ENCODE data around the gene DDC.
"Not testable (repeated sequence)": the region's sequence is repeated elsewhere in the genome, so short reads cannot be mapped to it uniquely, and the experiment has no call there.

The DDC gene

GRCh38 chr7:50580057-50580456 is 14.9 kb upstream of the DDC start:
- no peak for TF ChIP-seq POLR2A (IDR thresholded peaks at IDR 0.05; ENCODE audit: low read depth, low read length)
- no peak for FAIRE-seq
- no peak for DNase-seq (ENCODE audit: insufficient read length, low spot score)

GRCh38 chr7:50578105-50578504 is 12.9 kb upstream of the DDC start:
- not testable (repeated sequence) for FAIRE-seq; DNase-seq (ENCODE audit: insufficient read length, low spot score)

- FAIRE-seq (no peak), DNase-seq (ENCODE audit: insufficient read length, low spot score) (no peak)
- no peak for TF ChIP-seq POLR2A (IDR thresholded peaks at IDR 0.05; ENCODE audit: low read depth, low read length)
Measured at GRCh38 chr7:50577569-50577968, 12.4 kb upstream of the DDC start.

- FAIRE-seq; DNase-seq (ENCODE audit: insufficient read length, low spot score): not testable (repeated sequence)
Measured at GRCh38 chr7:50576388-50576787, 11.2 kb upstream of the DDC start.

DNA sequence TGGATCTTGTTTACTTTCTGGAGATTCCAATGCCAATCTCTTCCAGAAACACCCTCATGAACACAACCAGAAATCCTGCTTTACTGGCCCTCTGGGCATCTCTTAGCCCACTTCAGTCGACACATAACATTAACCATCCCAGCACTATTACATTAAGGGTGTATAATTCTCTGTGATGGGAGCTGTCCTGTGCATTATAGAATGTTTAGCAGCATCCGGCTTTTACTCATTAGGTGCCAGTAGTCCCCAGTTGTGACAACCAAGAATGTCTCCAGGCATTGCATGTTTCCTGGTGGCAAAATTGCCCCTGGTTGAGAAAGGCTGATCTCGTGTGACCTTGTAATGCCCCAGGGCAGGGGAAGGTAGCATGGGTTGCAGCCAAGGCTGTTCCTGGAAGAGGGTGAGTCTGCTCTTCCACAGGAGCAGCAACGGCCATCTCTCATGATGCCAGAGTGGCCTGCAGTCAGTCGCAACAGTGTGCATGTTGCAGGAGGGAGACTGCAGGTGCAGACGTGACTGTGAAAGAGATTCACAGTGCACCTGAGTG is 2.6 kb upstream of the DDC start:
- DNase-seq (ENCODE audit: insufficient read length, low spot score) (no peak), FAIRE-seq (no peak)
- TF ChIP-seq POLR2A (IDR thresholded peaks at IDR 0.05; ENCODE audit: low read depth, low read length) = no peak

DNA sequence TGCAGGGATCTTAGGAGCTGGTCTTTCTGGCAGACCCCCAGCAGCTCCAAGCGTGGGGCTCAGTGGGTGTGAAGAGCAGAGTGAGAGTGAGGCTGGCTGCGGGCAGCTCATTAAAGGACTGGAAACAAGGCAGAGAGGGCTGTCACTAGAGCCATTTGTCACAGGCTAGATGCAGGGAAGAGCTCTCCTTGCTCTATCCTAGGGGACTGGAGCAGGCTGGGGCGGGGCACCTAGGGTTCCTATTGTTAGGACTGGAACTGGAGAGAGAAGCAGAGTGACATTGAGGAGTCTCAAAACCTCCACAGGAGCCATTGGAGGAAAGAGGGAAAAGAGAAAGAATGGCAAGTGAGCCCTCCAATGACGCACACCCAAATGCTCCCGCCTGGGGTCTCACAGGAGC is 772 bp upstream of the DDC start:
- DNase-seq (ENCODE audit: insufficient read length, low spot score) (no peak), FAIRE-seq (no peak)
- no peak for TF ChIP-seq POLR2A (IDR thresholded peaks at IDR 0.05; ENCODE audit: low read depth, low read length)

DNA sequence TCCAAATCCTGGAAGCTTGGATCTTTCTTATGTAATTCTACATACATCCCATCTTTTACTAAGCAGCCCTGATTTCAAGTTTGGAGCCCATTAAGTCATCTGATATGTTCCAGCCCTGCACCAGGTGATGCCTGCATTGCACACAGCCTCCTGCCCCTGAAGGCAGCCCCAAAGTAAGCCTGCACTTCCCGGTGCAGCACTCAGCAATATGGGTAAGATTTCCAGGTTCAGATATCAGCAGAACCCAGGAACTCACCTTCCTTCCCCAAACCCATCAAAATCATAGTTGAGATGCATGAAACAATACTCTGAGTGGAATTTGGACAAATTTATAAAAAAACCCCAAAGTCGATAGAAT is 333 bp upstream of the DDC start:
- FAIRE-seq (no peak), DNase-seq (ENCODE audit: insufficient read length, low spot score) (no peak)
- TF ChIP-seq POLR2A (IDR thresholded peaks at IDR 0.05; ENCODE audit: low read depth, low read length) = no peak

GRCh38 chr7:50564171-50564570 is 1.0 kb downstream of the DDC start:
- DNase-seq (ENCODE audit: insufficient read length, low spot score) (no peak), FAIRE-seq (no peak)
- no peak for TF ChIP-seq POLR2A (IDR thresholded peaks at IDR 0.05; ENCODE audit: low read depth, low read length)

DNA sequence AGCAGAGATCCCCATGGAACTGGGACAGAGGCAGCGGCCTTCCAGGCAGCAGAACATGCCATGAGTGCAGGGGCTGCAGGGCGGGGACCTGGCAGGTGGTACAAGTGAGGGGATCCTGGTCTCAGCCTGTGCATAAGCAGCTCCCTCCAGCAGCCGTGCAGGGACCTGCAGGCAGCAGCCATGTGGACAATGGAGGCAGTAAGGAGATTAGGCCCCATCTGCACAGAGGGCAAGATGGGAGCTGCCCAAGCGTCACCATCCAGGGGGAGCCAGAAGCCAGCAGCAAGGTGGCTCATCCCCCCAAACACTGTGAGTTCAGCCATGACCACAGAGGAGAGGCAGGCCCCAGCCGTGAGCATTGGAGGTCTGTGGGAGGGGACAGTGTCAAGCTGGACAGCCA is 3.1 kb downstream of the DDC start:
- DNase-seq (ENCODE audit: insufficient read length, low spot score) (no peak), FAIRE-seq (no peak)
- TF ChIP-seq POLR2A (IDR thresholded peaks at IDR 0.05; ENCODE audit: low read depth, low read length) = no peak

DNA sequence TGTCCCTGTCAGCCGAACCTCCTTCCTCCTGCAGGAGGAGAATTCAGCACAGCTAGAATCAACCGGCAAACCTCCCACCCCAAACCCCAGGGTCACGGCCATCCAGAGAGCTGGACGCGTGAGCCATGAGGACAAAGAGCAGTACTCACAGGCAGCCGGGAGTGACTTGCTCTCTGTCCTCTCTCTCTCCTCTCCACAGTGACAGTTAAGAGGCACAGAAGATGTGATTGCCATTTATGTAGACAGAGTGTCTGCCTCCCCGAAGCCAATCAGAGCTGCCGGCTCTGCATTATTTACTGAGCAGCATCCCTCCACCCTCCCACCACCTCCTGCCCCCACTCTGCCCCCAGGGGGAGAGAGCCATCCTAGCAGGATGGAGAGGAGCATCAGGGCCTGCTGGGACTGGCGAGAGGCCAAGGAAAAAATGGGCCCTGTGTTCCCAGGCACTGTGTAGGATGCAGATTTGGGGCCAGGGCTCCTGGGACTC is 4.3 kb downstream of the DDC start:
- FAIRE-seq = no peak
- no peak for TF ChIP-seq POLR2A (IDR thresholded peaks at IDR 0.05; ENCODE audit: low read depth, low read length)
- no peak for DNase-seq (ENCODE audit: insufficient read length, low spot score)

DNA sequence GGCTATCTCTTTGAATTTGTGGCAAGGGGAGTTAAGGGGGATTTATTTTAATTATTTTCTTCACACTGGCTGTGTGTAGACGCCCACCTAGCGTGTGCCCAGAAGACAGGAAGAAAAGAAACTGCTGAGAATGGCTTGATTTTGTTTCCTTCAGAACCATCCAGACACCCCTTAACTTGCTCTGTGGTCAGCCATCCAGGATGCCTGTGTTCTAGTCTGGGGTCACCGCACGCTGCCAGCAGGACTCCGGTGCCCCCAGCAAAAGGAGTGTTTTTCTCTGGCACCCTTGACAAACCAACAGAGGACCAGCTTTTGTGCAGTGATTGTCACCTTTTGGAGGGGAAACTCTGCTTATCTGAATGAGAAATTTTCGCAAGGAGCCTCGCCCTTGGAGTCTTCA is 5.3 kb downstream of the DDC start:
- FAIRE-seq = no peak
- no peak for TF ChIP-seq POLR2A (IDR thresholded peaks at IDR 0.05; ENCODE audit: low read depth, low read length)
- DNase-seq (ENCODE audit: insufficient read length, low spot score) = no peak

DNA sequence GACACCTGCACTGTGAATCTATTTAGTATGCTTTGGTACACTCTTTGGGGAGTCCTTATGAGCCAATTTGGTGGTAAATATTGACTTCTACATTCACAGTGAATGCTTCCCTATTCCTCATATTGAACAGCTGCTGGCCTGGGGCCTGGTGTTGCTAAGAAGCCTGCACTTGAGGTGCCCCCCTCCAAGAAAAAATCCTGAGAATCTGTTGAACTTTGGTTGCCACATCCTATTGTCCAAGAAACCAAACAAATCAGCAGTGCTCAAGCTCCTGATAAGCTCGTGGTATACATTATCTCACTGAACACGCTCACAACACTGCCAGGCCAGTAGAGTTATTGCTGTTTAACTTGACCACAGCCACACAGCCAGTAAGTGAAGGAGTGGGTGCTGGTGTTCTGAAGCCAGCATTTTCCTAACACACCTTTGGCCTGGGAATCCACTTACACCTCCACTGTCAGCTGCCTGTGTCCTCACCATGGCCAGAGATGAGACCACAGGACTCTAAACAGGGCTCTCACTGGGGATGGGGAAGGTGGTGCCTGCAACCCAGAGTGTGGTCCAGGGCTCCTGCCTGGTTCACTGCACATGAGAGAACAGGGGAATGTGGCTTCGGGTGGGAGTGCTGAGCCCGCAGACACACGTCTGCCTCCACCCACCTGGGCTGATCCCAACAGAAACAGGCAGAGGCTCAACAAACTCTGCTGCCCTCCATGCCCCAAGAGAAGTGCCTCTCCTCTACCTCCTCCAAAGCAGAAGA is 6.7 kb downstream of the DDC start:
- TF ChIP-seq POLR2A (IDR thresholded peaks at IDR 0.05; ENCODE audit: low read depth, low read length) = no peak
- DNase-seq (ENCODE audit: insufficient read length, low spot score) (no peak), FAIRE-seq (no peak)

GRCh38 chr7:50557099-50557498 is 8.1 kb downstream of the DDC start:
- DNase-seq (ENCODE audit: insufficient read length, low spot score) = no peak
- no peak for TF ChIP-seq POLR2A (IDR thresholded peaks at IDR 0.05; ENCODE audit: low read depth, low read length)
- no peak for FAIRE-seq

- no peak for FAIRE-seq
- no peak for TF ChIP-seq POLR2A (IDR thresholded peaks at IDR 0.05; ENCODE audit: low read depth, low read length)
- DNase-seq (ENCODE audit: insufficient read length, low spot score) = no peak
Measured at GRCh38 chr7:50556247-50556991, 8.8 kb downstream of the DDC start.

DNA sequence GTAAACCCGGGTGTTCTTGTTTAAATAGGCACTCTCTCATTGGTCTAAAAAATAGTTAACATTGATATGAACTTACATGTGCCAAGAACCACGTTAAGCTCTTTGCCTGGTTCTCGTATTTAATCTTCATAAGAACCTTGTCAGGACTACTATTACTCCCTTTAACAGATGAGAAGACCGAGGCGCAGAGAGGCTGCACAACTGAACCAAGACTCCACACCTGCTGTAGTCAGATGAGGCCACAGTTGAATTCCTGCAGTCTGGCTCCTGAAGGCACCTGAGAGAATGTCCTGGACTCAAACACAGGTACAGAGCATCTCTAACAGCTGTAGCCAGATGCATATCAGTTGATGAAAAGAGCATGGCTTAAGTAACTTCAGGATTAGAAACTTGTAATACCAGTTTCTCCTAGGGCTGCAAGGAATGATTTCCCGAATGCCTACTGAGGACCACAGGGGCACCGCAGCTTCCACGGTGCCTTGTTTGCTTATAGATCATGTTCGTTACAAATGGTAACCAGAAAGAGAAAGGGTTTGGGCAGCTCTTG is 9.5 kb downstream of the DDC start:
- no peak for DNase-seq (ENCODE audit: insufficient read length, low spot score)

More for the DNA sequence above, 9.5 kb downstream of the DDC start:
- no peak for TF ChIP-seq POLR2A (IDR thresholded peaks at IDR 0.05; ENCODE audit: low read depth, low read length)
- FAIRE-seq = no peak
